NB4 (cell line): ENCODE measurements around the gene KCNK13.

Experiments
- CTCF ChIP-seq: IDR thresholded peaks from one replicate; pipeline ENCODE4 v1.5.1; 2012; ENCODE audit warnings: low read depth, low read length
- MAX ChIP-seq: IDR thresholded peaks from 2 replicates; pipeline ENCODE4 v1.6.1; 2011; ENCODE audit warnings: low read depth, low read length
- MYC ChIP-seq: IDR thresholded peaks from 2 replicates; pipeline ENCODE4 v1.6.1; 2011; ENCODE audit warnings: low read depth, low read length

- TF ChIP-seq CTCF (no peak), MYC (no peak), MAX (no peak)
These were observed 97.9 kb downstream of the KCNK13 start for GRCh38 chr14:90159688-90160087.
